NCI-H2227 (cell line): ENCODE results near the gene CDH13.
A peak's percentile ranks its signal among the peaks of the same experiment; 100 is the strongest.

ENCODE experiments used
- DNase-seq: peaks from one replicate; lab custom pipeline; 2025; ENCODE audit not compliant: unreplicated experiment; lab: John Stamatoyannopoulos, UW

The CDH13 gene

GRCh38 chr16:83808573-83809014 lies 1181.8 kb downstream of the CDH13 start:
- no peak for DNase-seq

- DNase-seq, result no peak
Measured at GRCh38 chr16:83809092-83809491, 1182.3 kb downstream of the CDH13 start.

DNA sequence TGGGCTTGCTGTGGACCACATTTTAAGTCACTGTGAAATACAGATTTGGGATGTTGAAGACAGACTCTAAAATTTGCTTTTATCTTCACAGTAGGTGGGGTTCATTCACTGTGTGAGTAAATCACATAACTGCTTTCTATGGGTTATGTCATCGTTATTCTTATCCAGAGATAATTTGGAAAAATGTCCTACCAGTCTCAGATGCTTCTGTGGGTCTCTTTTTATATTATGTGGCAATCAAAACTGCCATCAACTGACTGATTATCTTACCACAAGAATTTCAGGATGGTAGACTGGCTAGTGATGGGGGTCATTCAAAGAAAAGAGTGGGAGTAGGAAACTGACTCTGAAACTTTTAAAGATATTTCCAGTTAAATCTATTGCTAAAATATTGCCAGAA lies 1184.1 kb downstream of the CDH13 start:
- DNase-seq, result no peak

GRCh38 chr16:83813823-83814658 lies 1187.3 kb downstream of the CDH13 start:
- DNase-seq, result peak; percentile 19

DNA sequence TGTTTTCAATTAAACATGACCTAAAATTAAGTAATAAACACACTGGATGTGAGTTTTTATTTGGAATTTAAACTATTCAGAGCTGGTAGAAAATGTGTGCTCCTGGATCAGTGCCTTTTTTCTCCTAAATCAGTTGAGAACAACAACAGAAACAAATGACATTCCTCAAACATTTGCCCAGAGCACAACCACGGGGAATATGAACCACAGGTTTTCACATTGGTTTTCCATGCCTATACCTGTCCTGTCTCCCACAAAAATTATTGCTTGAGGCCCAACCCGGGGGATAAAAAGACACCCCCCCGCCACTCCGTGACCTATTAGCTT lies 1187.9 kb downstream of the CDH13 start:
- DNase-seq, result no peak

GRCh38 chr16:83817022-83817421 lies 1190.3 kb downstream of the CDH13 start:
- no peak for DNase-seq

GRCh38 chr16:83818276-83818675 lies 1191.5 kb downstream of the CDH13 start:
- no peak for DNase-seq

DNA sequence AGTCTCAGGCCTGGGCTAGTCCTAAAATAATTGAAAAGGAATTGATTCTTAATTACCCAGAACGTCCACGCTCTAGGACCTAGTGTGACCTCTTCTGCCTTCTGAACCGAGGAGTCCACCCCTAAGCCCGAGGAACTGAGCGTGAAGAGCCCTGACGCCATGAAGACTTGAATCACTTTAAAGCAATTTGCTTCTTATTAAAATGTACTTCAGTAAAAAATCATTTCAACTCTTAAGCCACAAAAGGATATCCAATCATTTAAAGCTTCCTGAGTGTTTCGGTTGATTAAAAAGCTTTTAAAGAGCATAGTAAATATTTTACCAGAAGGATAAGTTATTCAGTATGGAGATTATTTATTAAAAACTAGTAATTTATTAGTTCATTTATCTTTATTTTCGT lies 1192.6 kb downstream of the CDH13 start:
- DNase-seq, result no peak

GRCh38 chr16:83826146-83826913 lies 1199.6 kb downstream of the CDH13 start:
- peak; percentile 69 for DNase-seq

DNA sequence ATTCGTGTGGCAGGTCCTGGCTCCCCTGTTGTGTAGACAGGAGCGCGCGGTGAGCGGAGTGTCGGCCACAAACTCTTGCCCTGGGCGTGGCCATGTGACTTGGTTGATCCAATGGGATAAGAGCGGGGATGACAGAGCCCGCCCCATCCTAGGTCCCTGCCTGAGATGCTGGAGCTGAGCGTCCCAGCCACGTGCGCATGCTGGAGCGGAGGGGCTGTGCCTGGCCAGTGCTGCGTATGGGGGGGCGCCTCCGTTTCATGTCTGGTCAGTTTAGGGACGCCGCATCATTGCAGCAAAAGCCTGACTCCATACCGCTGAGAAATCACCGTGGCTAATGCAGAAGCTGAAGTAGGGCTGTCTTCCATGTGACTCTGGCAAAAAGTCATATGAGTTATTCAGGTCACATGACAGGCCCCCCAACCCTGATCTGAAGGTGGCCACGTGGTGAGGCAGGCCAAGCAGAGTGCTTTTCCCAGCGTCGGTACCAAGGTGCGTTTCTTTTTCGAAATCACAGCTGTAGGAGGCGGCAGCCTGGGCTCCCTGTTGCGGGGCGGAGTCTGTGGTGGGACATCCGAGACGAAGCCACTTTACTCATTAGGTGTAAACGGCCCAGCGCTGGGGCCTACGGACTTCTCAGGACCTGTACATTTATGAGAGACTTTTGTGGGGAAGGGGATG lies 1203.5 kb downstream of the CDH13 start:
- DNase-seq, result no peak

DNA sequence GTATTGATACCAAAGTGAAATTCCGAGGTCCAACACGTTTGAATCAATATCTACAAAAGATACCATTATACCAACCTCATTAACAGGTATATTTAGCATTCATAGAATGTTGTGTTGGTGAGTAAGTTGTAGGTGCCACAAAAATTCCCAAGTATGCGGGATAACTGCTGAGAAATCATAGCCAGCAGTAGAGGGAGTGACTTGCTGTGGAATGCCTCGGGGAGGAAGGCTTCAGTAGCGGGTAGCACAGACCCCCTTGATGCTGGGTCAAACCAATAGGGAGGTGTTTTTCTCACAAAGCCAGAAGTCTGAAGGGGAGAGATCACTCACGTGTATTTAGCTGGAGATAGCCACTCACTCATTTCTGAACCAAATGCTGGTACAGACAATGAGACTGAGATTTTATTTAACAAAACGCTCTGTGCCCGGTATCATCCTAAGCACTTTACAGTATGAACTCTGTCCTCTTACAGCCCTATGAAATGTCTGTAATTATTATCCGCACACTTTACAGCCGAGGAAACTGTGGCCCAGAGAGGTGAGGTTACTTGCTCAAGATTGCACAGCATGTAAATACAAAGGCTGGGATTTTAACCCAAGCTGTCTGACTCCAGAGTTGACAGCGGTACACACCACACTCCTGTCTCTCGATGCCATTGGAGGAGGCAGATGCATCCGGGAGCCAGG lies 1204.1 kb downstream of the CDH13 start:
- DNase-seq, result no peak

DNA sequence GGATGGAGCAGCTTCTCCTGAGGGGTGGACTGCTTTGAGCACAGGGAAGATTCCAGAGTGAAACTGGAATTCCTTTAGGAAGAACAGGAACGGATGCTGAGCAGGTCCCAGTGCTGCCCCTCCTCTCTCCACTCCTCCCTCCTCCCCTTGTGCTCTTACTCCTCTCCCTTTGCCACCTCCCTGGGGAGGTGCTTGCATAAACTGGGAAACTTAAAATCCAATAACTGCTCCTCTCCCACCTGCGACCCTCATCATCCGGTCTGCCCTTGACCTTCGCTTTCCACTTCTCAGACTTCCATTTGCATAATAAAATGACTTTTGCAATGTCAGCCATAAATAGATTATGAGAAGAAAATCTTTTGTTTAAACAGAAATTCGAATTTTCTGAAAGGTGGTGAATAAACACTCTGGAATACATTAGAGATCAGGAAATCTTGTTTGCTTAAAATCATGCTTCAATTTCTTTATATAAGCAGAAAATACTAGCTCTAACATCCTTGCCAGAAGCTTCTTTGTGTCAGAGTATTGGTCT lies 1204.8 kb downstream of the CDH13 start:
- no peak for DNase-seq

DNA sequence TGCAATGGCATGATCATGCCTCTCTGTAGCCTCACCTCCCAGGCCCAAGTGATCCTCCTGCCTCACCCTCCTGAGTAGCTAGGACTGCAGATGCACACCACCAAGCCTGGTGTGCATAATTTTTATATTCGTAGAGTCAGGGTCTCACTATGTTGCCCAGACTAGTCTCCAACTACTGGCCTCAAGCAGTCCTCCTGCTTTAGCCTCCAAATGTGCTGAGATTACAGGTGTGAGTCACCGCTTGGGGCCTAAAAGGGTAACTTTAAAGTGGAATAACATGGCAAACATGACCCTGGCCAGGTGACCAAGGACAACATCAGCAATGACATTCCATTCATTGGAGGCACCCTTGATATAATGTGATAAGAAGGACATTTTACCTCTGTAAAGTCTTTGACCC lies 1207.2 kb downstream of the CDH13 start:
- no peak for DNase-seq

GRCh38 chr16:83835586-83836566 lies 1209.1 kb downstream of the CDH13 start:
- no peak for DNase-seq

DNA sequence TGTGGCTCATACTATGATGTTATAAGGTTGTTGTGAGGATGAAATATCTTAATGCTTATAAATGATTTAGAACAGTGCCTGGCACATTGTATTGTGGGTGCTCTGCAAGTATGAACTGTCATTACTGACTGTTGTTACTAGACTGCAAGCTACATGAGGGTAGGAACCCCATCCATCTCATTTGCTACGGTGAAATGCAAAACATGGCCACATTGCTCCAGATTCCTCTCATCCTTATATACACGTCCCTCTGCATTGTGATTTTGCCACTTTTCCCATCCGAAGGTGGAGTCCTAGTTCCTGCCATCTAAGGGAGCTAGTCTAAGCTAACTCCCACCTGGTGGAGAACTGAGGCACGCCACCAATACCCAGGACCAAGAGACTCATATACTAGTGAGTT lies 1210.8 kb downstream of the CDH13 start:
- no peak for DNase-seq

GRCh38 chr16:83838151-83838550 lies 1211.4 kb downstream of the CDH13 start:
- no peak for DNase-seq

- DNase-seq, result no peak
Measured at GRCh38 chr16:83839561-83839960, 1212.8 kb downstream of the CDH13 start.

- no peak for DNase-seq
Measured at GRCh38 chr16:83840060-83840617, 1213.4 kb downstream of the CDH13 start.

GRCh38 chr16:83842291-83842690 lies 1215.5 kb downstream of the CDH13 start:
- no peak for DNase-seq
